Fibroblast of skin of left biceps (primary cell): ENCODE data around the gene MIA2.

ENCODE experiments used
- DNase-seq, 2 experiments: peaks; one replicate each; pipeline ENCODE4 v3.0.0-alpha.2; 2013; ENCODE audit warnings: low read depth in 2 of 2

Gene MIA2

GRCh38 chr14:39382463-39382862, 148.7 kb downstream of the MIA2 start:
- no peak for DNase-seq

GRCh38 chr14:39383026-39383660, 149.4 kb downstream of the MIA2 start:
- DNase-seq = no peak

GRCh38 chr14:39383741-39384140, 150.0 kb downstream of the MIA2 start:
- no peak for DNase-seq

- no peak for DNase-seq
Observed at GRCh38 chr14:39384177-39384576, 150.5 kb downstream of the MIA2 start.

- no peak for DNase-seq
Observed at GRCh38 chr14:39393289-39393688, 159.6 kb downstream of the MIA2 start.

GRCh38 chr14:39395555-39396254, 162.0 kb downstream of the MIA2 start:
- no peak for DNase-seq

GRCh38 chr14:39396448-39396847, 162.7 kb downstream of the MIA2 start:
- peak in 1 of 2 experiments; percentile 7 for DNase-seq

GRCh38 chr14:39398382-39398781, 164.7 kb downstream of the MIA2 start:
- no peak for DNase-seq

GRCh38 chr14:39406560-39406959, 172.8 kb downstream of the MIA2 start:
- no peak for DNase-seq

GRCh38 chr14:39416072-39416471, 182.4 kb downstream of the MIA2 start:
- no peak for DNase-seq

- DNase-seq = no peak
Observed at GRCh38 chr14:39417014-39417413, 183.3 kb downstream of the MIA2 start.

GRCh38 chr14:39419272-39419671, 185.6 kb downstream of the MIA2 start:
- no peak for DNase-seq

- no peak for DNase-seq
Observed at GRCh38 chr14:39422243-39422642, 188.5 kb downstream of the MIA2 start.

GRCh38 chr14:39423793-39424192, 190.1 kb downstream of the MIA2 start:
- DNase-seq = no peak

GRCh38 chr14:39425947-39426346, 192.2 kb downstream of the MIA2 start:
- DNase-seq = no peak

- peak; percentile 23 to 30 for DNase-seq
Observed at GRCh38 chr14:39426605-39427004, 192.9 kb downstream of the MIA2 start.

GRCh38 chr14:39428118-39428517, 194.4 kb downstream of the MIA2 start:
- DNase-seq = no peak

GRCh38 chr14:39430762-39431415, 197.2 kb downstream of the MIA2 start:
- DNase-seq = no peak

GRCh38 chr14:39431416-39432178, 197.9 kb downstream of the MIA2 start:
- no peak for DNase-seq

- peak; percentile 89 to 91 for DNase-seq
Observed at GRCh38 chr14:39432179-39432618, 198.5 kb downstream of the MIA2 start, which contains the start of gene FBXO33. FBXO33 (minus strand) TSS chr14:39432433; CDS start chr14:39432162, 271 bp downstream.

GRCh38 chr14:39432619-39433451, 199.1 kb downstream of the MIA2 start:
- DNase-seq = peak in 1 of 2 experiments; percentile 15
